H9 (cell line): Measurements from ENCODE around the gene RAP1GAP2. TPM values are rescaled to one million over a fixed set of nuclear protein-coding genes. Genes with fewer than 3 reads are reported as not detected.
A peak's percentile ranks its signal among the peaks of the same experiment; 100 is the strongest.

Experiments used
- DNase-seq: peaks from one replicate; pipeline ENCODE4 v3.0.0-alpha.2; 2017
- H2AFZ ChIP-seq: one replicate; pipeline ENCODE4 v1.6.1; 2013; ENCODE audit warnings: mild to moderate bottlenecking, low read length, control low read depth, moderate library complexity
- H2AK5ac ChIP-seq: 2 replicates; pipeline ENCODE4 v1.6.1; 2013; ENCODE audit warnings: low read length, control low read depth, mixed read lengths; ENCODE audit not compliant: insufficient read length
- H2BK120ac ChIP-seq: one replicate; pipeline ENCODE4 v1.6.1; 2013; ENCODE audit warnings: low read depth, mild to moderate bottlenecking, low read length, control low read depth, inconsistent platforms; ENCODE audit not compliant: poor library complexity, severe bottlenecking
- H2BK12ac ChIP-seq: 2 replicates; pipeline ENCODE4 v1.6.1; 2013; ENCODE audit warnings: low read length, control low read depth, mixed read lengths, low read depth; ENCODE audit not compliant: insufficient read length
- H2BK15ac ChIP-seq: 2 replicates; pipeline ENCODE4 v1.6.1; 2013; ENCODE audit warnings: low read depth, low read length, control low read depth
- H2BK20ac ChIP-seq: one replicate; pipeline ENCODE4 v1.6.1; 2013; ENCODE audit warnings: low read depth, mild to moderate bottlenecking, low read length, control low read depth, inconsistent platforms; ENCODE audit not compliant: poor library complexity, severe bottlenecking
- H2BK5ac ChIP-seq: 2 replicates; pipeline ENCODE4 v1.6.1; 2013; ENCODE audit warnings: low read length, control low read depth, mixed read lengths; ENCODE audit not compliant: insufficient read length
- H3K14ac ChIP-seq: 2 replicates; pipeline ENCODE4 v1.6.1; 2013; ENCODE audit warnings: low read length, control low read depth; ENCODE audit not compliant: insufficient read depth
- H3K18ac ChIP-seq: 2 replicates; pipeline ENCODE4 v1.6.1; 2013; ENCODE audit warnings: low read depth, mild to moderate bottlenecking, mixed read lengths, low read length, control low read depth; ENCODE audit not compliant: insufficient read length
- H3K23ac ChIP-seq: 2 replicates; pipeline ENCODE4 v1.6.1; 2013; ENCODE audit warnings: low read length, control low read depth, mixed read lengths, low read depth; ENCODE audit not compliant: insufficient read length
- H3K23me2 ChIP-seq: 2 replicates; pipeline ENCODE4 v1.6.1; 2013; ENCODE audit warnings: low read depth, mild to moderate bottlenecking, mixed read lengths, low read length, control low read depth; ENCODE audit not compliant: insufficient read length, poor library complexity, severe bottlenecking
- H3K27ac ChIP-seq: 2 replicates; pipeline ENCODE4 v1.5.1; 2013; ENCODE audit warnings: low read length, control low read depth, mixed read lengths, low read depth; ENCODE audit not compliant: insufficient read length
- H3K27me3 ChIP-seq: 2 replicates; pipeline ENCODE4 v1.6.1; 2013; ENCODE audit warnings: low read length, control low read depth, inconsistent platforms; ENCODE audit not compliant: insufficient read depth
- H3K4ac ChIP-seq: 2 replicates; pipeline ENCODE4 v1.6.1; 2013; ENCODE audit warnings: low read depth, mild to moderate bottlenecking, control low read depth, inconsistent platforms, low read length, moderate library complexity
- H3K4me1 ChIP-seq: 2 replicates; pipeline ENCODE4 v1.6.1; 2013; ENCODE audit warnings: low read length, control low read depth, inconsistent platforms; ENCODE audit not compliant: insufficient read depth
- H3K4me2 ChIP-seq: 2 replicates; pipeline ENCODE4 v1.6.1; 2013; ENCODE audit warnings: low read length, control low read depth, mixed read lengths; ENCODE audit not compliant: insufficient read length, insufficient read depth
- H3K56ac ChIP-seq: 2 replicates; pipeline ENCODE4 v1.6.1; 2013; ENCODE audit warnings: low read depth, mild to moderate bottlenecking, mixed read lengths, low read length, control low read depth; ENCODE audit not compliant: insufficient read length
- H3K79me1 ChIP-seq: 2 replicates; pipeline ENCODE4 v1.6.1; 2013; ENCODE audit warnings: low read depth, mild to moderate bottlenecking, moderate library complexity, low read length, control low read depth, inconsistent platforms; ENCODE audit not compliant: insufficient read depth, poor library complexity, severe bottlenecking
- H3K79me2 ChIP-seq: 2 replicates; pipeline ENCODE4 v1.6.1; 2013; ENCODE audit warnings: low read length, control low read depth, inconsistent platforms; ENCODE audit not compliant: insufficient read depth
- H3K9ac ChIP-seq: 2 replicates; pipeline ENCODE4 v1.6.1; 2013; ENCODE audit warnings: low read length, control low read depth, mixed read lengths; ENCODE audit not compliant: insufficient read length; ENCODE audit errors: extremely low read depth
- H3K9me3 ChIP-seq: one replicate; pipeline ENCODE4 v1.6.1; 2013; ENCODE audit warnings: low read depth, low read length, inconsistent platforms; ENCODE audit not compliant: control insufficient read depth
- H3T11ph ChIP-seq: one replicate; pipeline ENCODE4 v1.6.1; 2013; ENCODE audit warnings: mild to moderate bottlenecking, low read length, control low read depth, inconsistent platforms
- H4K20me1 ChIP-seq: one replicate; pipeline ENCODE4 v1.6.1; 2013; ENCODE audit not compliant: control insufficient read depth, insufficient read length, insufficient read depth
- H4K5ac ChIP-seq: 2 replicates; pipeline ENCODE4 v1.6.1; 2013; ENCODE audit warnings: low read depth, mild to moderate bottlenecking, mixed read lengths, low read length, control low read depth; ENCODE audit not compliant: insufficient read length
- H4K8ac ChIP-seq: replicated peaks from 2 replicates; pipeline ENCODE4 v1.6.1; 2013; ENCODE audit warnings: low read length, control low read depth, mixed read lengths, low read depth; ENCODE audit not compliant: insufficient read length
- H4K91ac ChIP-seq: 2 replicates; pipeline ENCODE4 v1.6.1; 2013; ENCODE audit warnings: low read depth, mild to moderate bottlenecking, moderate library complexity, mixed read lengths, low read length, control low read depth; ENCODE audit not compliant: insufficient read length
- H3K27ac Mint-ChIP-seq, 3 experiments: 2 replicates in 2 of 3; 3 replicates in 1 of 3; pipeline ENCODE4 v1.8.0; 2020 to 2021; ENCODE audit warnings: mixed read lengths in 3 of 3, mild to moderate bottlenecking in 1 of 3, moderate library complexity in 1 of 3
- H3K27me3 Mint-ChIP-seq: 2 replicates; pipeline ENCODE4 v1.8.0; 2021; ENCODE audit warnings: low read depth, mild to moderate bottlenecking, moderate library complexity, mixed read lengths
- H3K36me3 Mint-ChIP-seq, 3 experiments: 2 replicates in 2 of 3; 3 replicates in 1 of 3; pipeline ENCODE4 v1.8.0; 2020 to 2021; ENCODE audit warnings: low read depth in 3 of 3, mixed read lengths in 3 of 3; ENCODE audit not compliant: insufficient read depth in 1 of 3
- H3K4me1 Mint-ChIP-seq, 2 experiments: 2 replicates each; pipeline ENCODE4 v1.8.0; 2020; ENCODE audit warnings: mixed read lengths in 2 of 2
- H3K4me3 Mint-ChIP-seq, 2 experiments: 2 replicates in 1 of 2; 3 replicates in 1 of 2; pipeline ENCODE4 v1.8.0; 2020 to 2021; ENCODE audit warnings: mild to moderate bottlenecking in 2 of 2, mixed read lengths in 2 of 2, moderate library complexity in 1 of 2
- H3K9me3 Mint-ChIP-seq, 2 experiments: 2 replicates in 1 of 2; 3 replicates in 1 of 2; pipeline ENCODE4 v1.8.0; 2020; ENCODE audit warnings: mild to moderate bottlenecking in 2 of 2, mixed read lengths in 2 of 2, moderate library complexity in 1 of 2
- WGBS: extraction: QIAGEN DNeasy Blood & Tissue Kit; methylation state at CpG from one replicate; pipeline ENCODE4 v1.1.7; 2013; ENCODE audit warnings: missing lambda C conversion rate, low lambda C conversion rate, mixed read lengths; ENCODE audit not compliant: insufficient read length; ENCODE audit errors: extremely low coverage; 5-methylcytosine and 5-hydroxymethylcytosine counted together
- total RNA-seq: library from RNA; stranded (reverse); gene quantifications from 2 replicates; pipeline ENCODE4 v1.2.1, GENCODE V29; 2021
- TF ChIP-seq, protein P1 (sequence below): fragments of 200-600 bp; sonication (generic); conservative IDR thresholded peaks from 3 replicates; pipeline ENCODE4 v1.8.0; 2021; ENCODE audit warnings: antibody characterized with exemption, mild to moderate bottlenecking

RAP1GAP2 gene
- total RNA-seq, 1 experiment from 2014 or later: 33.8 TPM

GRCh38 chr17:2909175-2909845 is 113.1 kb downstream of the RAP1GAP2 start:
- H2BK20ac ChIP-seq: no peak overlapping the region
- no peak overlapping the region for H3K4ac ChIP-seq
- no peak overlapping the region for H4K5ac ChIP-seq
- no peaks in the 10 kb centered on the region for H3K79me2 ChIP-seq
- Mint-ChIP-seq H3K27ac (peak overlapping the region; percentile 41 to 85 (median 76); a peak in 6 of 7 replicates), H3K9me3 (peaks cover 5% of the 10 kb centered on the region in 2 experiments; a peak in 3 of 5 replicates), H3K4me1 (peaks cover 11 to 23% of the 10 kb centered on the region in 2 experiments), H3K27me3 (no peaks in the 10 kb centered on the region; the same call in 1 of the 2 replicates), H3K4me3 (no peak overlapping the region), H3K36me3 (peaks cover 23 to 44% (median 28%) of the 10 kb centered on the region in 3 experiments)
- no peak overlapping the region for H3T11ph ChIP-seq
- DNase-seq: no peak
- no peaks in the 10 kb centered on the region for H3K23me2 ChIP-seq
- no peaks in the 10 kb centered on the region for H4K20me1 ChIP-seq
- WGBS: no CpG with 5 or more reads among the region's 13 CpGs
- no peaks in the 10 kb centered on the region for H3K27me3 ChIP-seq
- no peak overlapping the region for H3K18ac ChIP-seq
- no peak overlapping the region for H4K8ac ChIP-seq
- H3K23ac ChIP-seq: no peak overlapping the region
- H2BK12ac ChIP-seq: no peak overlapping the region
- H4K91ac ChIP-seq: no peak overlapping the region
- H3K56ac ChIP-seq: no peak overlapping the region
- no peak overlapping the region for H2BK120ac ChIP-seq
- TF ChIP-seq, protein P1, sequence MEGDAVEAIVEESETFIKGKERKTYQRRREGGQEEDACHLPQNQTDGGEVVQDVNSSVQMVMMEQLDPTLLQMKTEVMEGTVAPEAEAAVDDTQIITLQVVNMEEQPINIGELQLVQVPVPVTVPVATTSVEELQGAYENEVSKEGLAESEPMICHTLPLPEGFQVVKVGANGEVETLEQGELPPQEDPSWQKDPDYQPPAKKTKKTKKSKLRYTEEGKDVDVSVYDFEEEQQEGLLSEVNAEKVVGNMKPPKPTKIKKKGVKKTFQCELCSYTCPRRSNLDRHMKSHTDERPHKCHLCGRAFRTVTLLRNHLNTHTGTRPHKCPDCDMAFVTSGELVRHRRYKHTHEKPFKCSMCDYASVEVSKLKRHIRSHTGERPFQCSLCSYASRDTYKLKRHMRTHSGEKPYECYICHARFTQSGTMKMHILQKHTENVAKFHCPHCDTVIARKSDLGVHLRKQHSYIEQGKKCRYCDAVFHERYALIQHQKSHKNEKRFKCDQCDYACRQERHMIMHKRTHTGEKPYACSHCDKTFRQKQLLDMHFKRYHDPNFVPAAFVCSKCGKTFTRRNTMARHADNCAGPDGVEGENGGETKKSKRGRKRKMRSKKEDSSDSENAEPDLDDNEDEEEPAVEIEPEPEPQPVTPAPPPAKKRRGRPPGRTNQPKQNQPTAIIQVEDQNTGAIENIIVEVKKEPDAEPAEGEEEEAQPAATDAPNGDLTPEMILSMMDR: no peak
- H2AK5ac ChIP-seq: no peak overlapping the region
- no peak overlapping the region for H3K9ac ChIP-seq
- H3K14ac ChIP-seq: no peak overlapping the region; the same call in 1 of the 2 replicates
- H2AFZ ChIP-seq: no peak overlapping the region
- no peaks in the 10 kb centered on the region for H3K4me1 ChIP-seq
- H2BK15ac ChIP-seq: no peak overlapping the region
- H3K79me1 ChIP-seq: no peaks in the 10 kb centered on the region
- no peak overlapping the region for H3K27ac ChIP-seq
- no peak overlapping the region for H2BK5ac ChIP-seq
- H3K4me2 ChIP-seq: no peak overlapping the region
- no peaks in the 10 kb centered on the region for H3K9me3 ChIP-seq
